Kidney epithelial cell (primary cell): ENCODE data around the gene MXRA5. TPM values are rescaled to one million over a fixed set of nuclear protein-coding genes. Genes with fewer than 3 reads are reported as not detected.

Source experiments
- DNase-seq: peaks from one replicate; pipeline ENCODE4 v3.0.0-alpha.2; 2010; ENCODE audit warnings: low read depth
- H3K27me3 ChIP-seq: 2 replicates; pipeline ENCODE4 v1.6.0; 2011; ENCODE audit warnings: low read length; ENCODE audit not compliant: control insufficient read depth, insufficient read depth
- H3K36me3 ChIP-seq: 2 replicates; pipeline ENCODE4 v1.5.1; 2011; ENCODE audit warnings: low read length; ENCODE audit not compliant: control insufficient read depth, insufficient read depth
- H3K4me3 ChIP-seq: 2 replicates; pipeline ENCODE4 v1.5.1; 2011; ENCODE audit warnings: low read depth, mild to moderate bottlenecking, control low read depth, low read length
- total RNA-seq: library from RNA; depleted of rRNA; stranded (reverse); fragments of >200 nt; gene quantifications from 2 replicates; pipeline ENCODE4 v1.2.3, GENCODE V29; 2015
- TF ChIP-seq, protein P1 (sequence below): IDR thresholded peaks from 2 replicates; pipeline ENCODE4 v1.5.1; 2011; ENCODE audit warnings: mild to moderate bottlenecking, moderate library complexity, low read length, control low read depth, inconsistent platforms; ENCODE audit not compliant: insufficient read depth, poor library complexity, severe bottlenecking

MXRA5 gene
- total RNA-seq, 1 donor from 2014 or later, result 5.4 TPM

- Histone ChIP-seq H3K36me3 (no peaks in the 10 kb centered on the region), H3K27me3 (no peaks in the 10 kb centered on the region), H3K4me3 (no peak overlapping the region)
- TF ChIP-seq, protein P1, sequence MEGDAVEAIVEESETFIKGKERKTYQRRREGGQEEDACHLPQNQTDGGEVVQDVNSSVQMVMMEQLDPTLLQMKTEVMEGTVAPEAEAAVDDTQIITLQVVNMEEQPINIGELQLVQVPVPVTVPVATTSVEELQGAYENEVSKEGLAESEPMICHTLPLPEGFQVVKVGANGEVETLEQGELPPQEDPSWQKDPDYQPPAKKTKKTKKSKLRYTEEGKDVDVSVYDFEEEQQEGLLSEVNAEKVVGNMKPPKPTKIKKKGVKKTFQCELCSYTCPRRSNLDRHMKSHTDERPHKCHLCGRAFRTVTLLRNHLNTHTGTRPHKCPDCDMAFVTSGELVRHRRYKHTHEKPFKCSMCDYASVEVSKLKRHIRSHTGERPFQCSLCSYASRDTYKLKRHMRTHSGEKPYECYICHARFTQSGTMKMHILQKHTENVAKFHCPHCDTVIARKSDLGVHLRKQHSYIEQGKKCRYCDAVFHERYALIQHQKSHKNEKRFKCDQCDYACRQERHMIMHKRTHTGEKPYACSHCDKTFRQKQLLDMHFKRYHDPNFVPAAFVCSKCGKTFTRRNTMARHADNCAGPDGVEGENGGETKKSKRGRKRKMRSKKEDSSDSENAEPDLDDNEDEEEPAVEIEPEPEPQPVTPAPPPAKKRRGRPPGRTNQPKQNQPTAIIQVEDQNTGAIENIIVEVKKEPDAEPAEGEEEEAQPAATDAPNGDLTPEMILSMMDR, result no peak
- no peak for DNase-seq
Observed at GRCh38 chrX:3317191-3317718, 29.2 kb downstream of the MXRA5 start.

DNA sequence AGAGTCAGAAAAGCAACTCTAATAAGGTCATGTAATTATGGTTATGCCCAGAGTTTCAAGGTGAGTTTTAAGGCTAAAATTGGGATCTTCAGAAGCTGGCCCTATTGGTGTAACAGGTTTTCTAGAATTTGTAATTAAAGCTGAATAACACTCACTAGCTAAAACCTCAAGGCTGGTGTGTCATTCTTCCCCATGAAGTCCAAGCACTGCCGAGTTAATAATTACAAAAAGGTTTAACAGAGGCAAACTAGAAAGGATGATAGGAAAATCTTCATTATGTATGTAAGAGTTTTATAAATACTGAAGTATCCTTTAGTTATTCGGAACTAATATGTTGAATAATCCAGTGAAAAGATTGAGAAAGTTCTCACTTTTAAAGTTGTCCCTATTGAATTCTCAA, 34.3 kb downstream of the MXRA5 start:
- Histone ChIP-seq H3K36me3 (no peaks in the 10 kb centered on the region), H3K27me3 (no peaks in the 10 kb centered on the region), H3K4me3 (no peak overlapping the region)
- TF ChIP-seq, protein P1, result no peak
- peak; percentile 18 for DNase-seq

- DNase-seq, result no peak
- H3K36me3 ChIP-seq, result no peaks in the 10 kb centered on the region
- TF ChIP-seq, protein P1, result no peak
- H3K27me3 ChIP-seq, result no peaks in the 10 kb centered on the region
- no peak overlapping the region for H3K4me3 ChIP-seq
Observed at GRCh38 chrX:3307881-3308280, 38.6 kb downstream of the MXRA5 start.

DNA sequence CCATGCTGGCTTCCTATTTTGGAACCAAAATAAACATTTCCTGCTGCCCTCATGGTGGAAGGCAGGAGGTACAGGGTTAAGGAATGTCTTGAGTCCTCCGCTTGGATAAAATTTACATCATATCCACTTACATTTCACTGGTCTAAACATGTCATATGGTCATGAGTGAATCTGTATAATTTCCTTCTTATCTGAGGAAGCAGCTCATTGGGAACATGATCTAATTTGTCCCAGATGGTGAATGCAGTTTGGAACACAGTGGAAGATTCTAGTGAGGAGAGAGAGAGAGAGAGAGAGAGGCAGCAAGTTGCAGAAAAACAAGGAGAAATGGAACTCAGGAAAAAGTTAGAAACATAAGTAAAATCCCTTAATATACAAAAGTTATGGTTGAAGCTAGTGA, 46.8 kb downstream of the MXRA5 start:
- H3K27me3 ChIP-seq, result no peaks in the 10 kb centered on the region
- DNase-seq, result no peak
- no peaks in the 10 kb centered on the region for H3K36me3 ChIP-seq
- H3K4me3 ChIP-seq, result no peak overlapping the region
- TF ChIP-seq, protein P1, result no peak

GRCh38 chrX:3295731-3296130, 50.7 kb downstream of the MXRA5 start:
- no peak for DNase-seq

DNA sequence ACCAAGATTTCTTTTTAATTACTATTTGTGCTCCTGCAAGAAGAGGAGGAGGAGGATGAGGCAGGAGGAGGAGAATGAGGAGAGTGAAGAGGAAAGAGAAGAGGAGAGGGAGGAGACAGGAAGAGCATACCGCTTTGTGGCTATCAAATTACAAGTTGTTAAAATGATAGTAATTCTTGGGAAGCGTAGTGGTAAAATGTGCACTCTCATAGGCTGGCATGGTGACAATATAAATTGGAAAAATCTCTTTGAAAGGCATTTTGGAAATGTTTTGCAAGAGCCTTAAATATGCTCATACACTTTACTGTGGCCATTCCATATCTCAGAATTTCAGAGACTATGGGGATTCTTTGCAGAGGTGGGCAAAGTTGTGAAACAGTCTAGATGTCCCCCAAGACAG, 53.2 kb downstream of the MXRA5 start:
- DNase-seq, result no peak
- no peaks in the 10 kb centered on the region for H3K36me3 ChIP-seq
- no peak overlapping the region for H3K4me3 ChIP-seq
- no peaks in the 10 kb centered on the region for H3K27me3 ChIP-seq
- TF ChIP-seq, protein P1, result no peak

More at GRCh38 chrX:3295731-3296130, 50.7 kb downstream of the MXRA5 start:
- Histone ChIP-seq H3K27me3 (no peaks in the 10 kb centered on the region), H3K4me3 (no peak overlapping the region), H3K36me3 (no peaks in the 10 kb centered on the region)
- TF ChIP-seq, protein P1, result no peak
